HG02678 (cell line): ENCODE data around the gene PSAPL1.
"Not testable (repeated sequence)": the region's sequence is repeated elsewhere in the genome, so short reads cannot be mapped to it uniquely, and the experiment has no call there.

Experiments
- ATAC-seq: cut with Tn5 transposase; IDR thresholded peaks from one replicate; pipeline ENCODE4 v1.9.1; 2021; ENCODE audit warnings: mild to moderate bottlenecking, moderate library complexity; ENCODE audit not compliant: unreplicated experiment

Gene PSAPL1

DNA sequence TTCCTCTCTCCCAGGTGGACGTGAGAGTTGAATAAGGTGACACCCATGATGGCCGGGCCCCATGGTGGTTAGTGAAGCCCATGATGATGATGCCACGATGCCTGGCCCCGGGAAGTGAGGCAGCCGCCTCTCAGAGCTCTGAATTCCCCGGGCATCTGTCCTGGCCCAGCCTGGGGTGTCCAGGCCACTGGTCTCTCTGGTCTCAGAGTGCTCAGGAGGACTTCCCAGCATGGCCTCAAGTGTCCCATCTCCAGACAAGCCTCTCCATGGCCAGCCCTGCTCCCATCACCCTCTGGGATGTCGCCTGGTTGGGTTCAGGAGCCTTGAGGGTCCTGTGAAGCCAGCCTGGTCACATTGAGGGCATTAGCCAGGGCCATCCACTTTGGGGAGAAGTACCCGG is 24.7 kb upstream of the PSAPL1 start:
- ATAC-seq = no peak

DNA sequence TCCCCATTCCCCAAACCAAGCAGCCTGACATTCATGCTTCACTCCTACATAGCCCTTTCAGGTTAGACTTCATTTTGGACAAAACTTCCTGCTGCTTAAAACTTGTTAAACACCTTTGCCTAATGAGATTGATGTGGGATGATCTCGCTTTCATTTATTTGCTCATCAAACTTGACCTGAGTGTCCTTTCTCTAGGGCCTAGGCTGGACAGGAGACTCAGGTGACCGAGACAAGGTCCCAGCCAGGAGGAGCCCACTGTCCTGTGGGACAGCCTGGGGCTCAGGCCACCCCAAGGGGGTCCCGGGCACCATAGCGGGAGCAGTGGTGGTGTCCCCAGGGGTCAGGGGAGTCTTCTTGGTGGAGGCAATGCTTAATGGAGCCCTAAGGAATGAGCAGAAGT is 23.7 kb upstream of the PSAPL1 start:
- no peak for ATAC-seq

- ATAC-seq = no peak
These were observed 23.3 kb upstream of the PSAPL1 start for GRCh38 chr4:7458066-7458425.

DNA sequence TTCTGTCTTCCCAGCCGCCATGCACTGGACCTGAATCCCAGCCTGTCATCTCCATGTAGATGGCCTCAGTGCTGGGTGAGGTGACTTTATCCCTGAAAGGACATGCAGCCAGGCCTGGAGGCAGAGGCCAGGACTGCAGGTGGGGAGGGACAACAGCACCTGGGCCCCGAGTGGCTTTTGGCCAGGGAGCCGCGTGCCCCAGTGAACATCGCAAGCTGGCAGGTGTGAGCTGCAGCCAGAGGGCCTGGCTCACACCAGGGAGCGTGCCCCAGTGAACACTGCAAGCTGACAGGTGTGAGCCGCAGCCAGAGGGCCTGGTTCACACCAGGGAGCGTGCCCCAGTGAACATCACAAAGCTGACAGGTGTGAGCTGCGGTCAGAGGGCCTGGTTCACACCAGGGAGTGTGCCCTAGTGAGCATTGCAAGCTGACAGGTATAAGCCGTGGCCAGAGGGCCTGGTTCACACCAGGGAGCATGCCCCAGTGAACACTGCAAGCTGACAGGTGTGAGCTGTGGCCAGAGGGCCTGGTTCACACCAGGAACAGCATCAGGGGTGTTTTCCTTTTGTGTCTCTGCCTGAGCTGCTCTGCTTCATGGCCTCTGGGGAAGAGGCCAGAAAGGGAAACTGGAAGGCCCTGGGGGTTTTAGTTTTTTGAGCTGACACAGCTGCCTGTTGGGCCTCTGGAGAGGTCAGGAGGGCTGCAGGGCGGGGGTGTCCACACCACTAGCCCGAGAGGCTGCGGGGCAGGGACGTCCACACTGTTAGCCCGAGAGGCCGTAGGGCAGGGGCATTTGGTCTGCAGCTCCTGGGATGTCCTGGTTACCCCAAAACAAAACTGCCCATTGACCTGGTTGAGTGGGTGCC is 22.7 kb upstream of the PSAPL1 start:
- ATAC-seq = no peak

DNA sequence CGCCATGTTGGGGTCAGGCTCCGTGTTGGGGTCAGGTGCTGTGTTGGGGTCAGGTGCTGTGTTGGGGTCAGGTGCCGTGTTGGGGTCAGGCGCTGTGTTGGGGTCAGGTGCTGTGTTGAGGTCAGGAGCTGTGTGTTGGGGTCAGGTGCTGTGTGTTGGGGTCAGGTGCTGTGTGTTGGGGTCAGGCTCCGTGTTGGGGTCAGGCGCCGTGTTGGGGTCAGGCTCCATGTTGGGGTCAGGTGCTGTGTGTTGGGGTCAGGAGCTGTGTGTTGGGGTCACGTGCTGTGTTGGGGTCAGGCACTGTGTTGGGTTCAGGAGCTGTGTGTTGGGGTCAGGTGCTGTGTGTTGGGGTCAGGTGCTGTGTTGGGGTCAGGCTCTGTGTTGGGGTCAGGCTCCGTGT is 18.1 kb upstream of the PSAPL1 start:
- ATAC-seq = not testable (repeated sequence)

- no peak for ATAC-seq
These were observed 17.1 kb upstream of the PSAPL1 start for GRCh38 chr4:7451800-7452199.

GRCh38 chr4:7451434-7451789 is 16.7 kb upstream of the PSAPL1 start:
- ATAC-seq = no peak

- no peak for ATAC-seq
These were observed 16.2 kb upstream of the PSAPL1 start for GRCh38 chr4:7450775-7451433.

DNA sequence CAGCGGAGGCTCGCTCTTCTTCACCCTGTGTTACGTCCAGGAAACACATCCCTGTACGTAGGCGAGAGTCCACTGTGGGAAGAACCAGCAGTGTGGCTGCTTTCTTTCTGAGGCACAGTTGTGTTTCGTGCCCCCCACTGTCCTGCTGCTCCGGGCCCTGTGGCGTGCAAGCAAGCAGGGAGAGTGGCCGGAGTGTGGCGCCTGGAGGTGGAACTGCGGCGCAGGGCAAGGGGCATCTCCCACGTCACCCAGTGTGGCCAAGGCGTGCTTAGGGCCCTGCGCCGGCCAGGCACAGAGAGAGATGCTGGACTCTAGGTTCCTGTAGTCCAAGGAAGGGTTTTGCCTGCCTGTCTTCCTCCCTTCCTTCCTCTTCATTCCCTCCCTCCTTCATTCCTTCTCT is 13.3 kb upstream of the PSAPL1 start:
- no peak for ATAC-seq

DNA sequence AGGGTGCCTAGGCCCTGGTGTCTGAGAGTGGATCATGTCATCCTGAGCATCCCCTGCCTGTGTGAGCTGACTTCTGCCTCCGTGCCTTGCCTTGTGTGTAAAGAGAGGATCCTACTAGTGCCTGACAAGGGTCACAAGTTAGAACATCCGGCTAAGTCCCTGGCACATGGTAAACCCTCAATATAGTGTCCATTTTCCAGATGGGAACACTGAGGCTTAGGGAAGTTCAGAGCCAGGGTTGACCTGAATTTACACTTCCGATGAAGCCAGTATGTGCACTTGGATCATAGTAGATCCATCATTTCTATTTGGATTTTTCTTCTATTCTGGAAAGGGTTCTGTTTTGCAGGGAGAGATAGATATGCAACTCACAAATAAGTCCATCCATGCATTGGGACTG is 12.5 kb upstream of the PSAPL1 start:
- no peak for ATAC-seq

- no peak for ATAC-seq
These were observed 10.0 kb upstream of the PSAPL1 start for GRCh38 chr4:7444731-7445130.

DNA sequence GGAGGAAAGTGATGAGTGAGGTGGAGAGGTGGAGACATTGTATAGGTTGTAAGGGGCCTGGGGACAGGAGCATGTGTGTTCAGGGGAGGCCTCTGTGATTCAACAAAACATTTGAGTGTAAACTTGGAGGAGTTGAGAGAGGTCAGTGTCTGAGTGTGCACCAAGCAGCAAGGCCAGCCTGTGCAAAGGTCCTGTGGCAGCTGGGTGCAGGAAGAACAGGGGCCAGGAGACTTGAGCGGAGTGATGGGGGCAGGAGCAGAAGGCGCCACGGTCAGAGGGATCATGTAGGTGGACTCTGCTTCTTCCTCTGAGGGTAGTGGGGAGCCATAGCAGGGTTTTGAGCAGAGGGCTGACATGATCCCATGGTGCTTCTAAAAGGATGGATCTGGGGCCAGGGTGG is 9.6 kb upstream of the PSAPL1 start:
- no peak for ATAC-seq

GRCh38 chr4:7442574-7443162 is 7.9 kb upstream of the PSAPL1 start:
- ATAC-seq = no peak

GRCh38 chr4:7441201-7441600 is 6.5 kb upstream of the PSAPL1 start:
- ATAC-seq = no peak

- no peak for ATAC-seq
These were observed 5.0 kb upstream of the PSAPL1 start for GRCh38 chr4:7439699-7440098.

GRCh38 chr4:7436256-7436655 is 1.5 kb upstream of the PSAPL1 start:
- ATAC-seq = no peak

DNA sequence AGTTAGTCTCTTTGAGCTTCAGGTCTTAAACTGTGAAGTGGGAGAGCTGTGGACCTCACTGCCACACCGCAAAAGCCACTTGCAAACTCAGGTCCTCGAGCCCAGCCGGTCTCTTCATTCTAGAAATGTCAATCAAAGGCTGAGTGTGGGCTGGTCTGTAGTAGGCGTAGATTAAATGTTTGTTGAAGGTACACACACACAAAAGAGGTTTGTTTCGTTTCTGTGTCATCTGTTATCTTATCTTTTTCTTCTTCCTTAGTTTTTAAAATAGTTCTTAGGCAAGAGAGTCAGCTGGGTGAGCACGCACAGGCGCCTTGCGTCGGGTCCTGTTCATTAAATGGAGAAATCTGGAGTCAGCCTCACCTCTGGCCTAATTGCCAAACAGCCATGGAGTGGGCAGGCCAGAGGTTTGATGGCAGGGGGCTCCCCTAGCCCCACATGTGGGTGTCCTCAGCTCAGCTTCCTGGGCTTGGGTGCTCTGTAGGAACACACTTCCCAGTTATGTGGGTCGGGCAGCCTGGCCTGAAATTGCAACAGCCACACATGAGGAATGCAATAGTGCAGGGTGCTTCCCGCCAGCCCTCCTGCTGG is 836 bp upstream of the PSAPL1 start:
- ATAC-seq = no peak

- ATAC-seq = no peak
These were observed 477 bp downstream of the PSAPL1 start for GRCh38 chr4:7434141-7434765.

- no peak for ATAC-seq
These were observed 1.2 kb downstream of the PSAPL1 start for GRCh38 chr4:7433376-7434140.

GRCh38 chr4:7432531-7433375 is 2.0 kb downstream of the PSAPL1 start:
- ATAC-seq = no peak
